GM23248 (cell line): ENCODE data around the gene CFAP58. TPM values are rescaled to one million over a fixed set of nuclear protein-coding genes. Genes with fewer than 3 reads are reported as not detected.

Source experiments
- DNase-seq: peaks from one replicate; pipeline ENCODE4 v3.0.0-alpha.2; 2015
- H2AFZ ChIP-seq: fragments of 200-600 bp; sonication (generic); 2 replicates; pipeline ENCODE4 v1.6.1; 2016; ENCODE audit warnings: antibody characterized with exemption
- H3F3A ChIP-seq: fragments of 200-600 bp; sonication (generic); 2 replicates; pipeline ENCODE4 v1.6.1; 2016; ENCODE audit warnings: mild to moderate bottlenecking, antibody characterized with exemption, mixed run types; ENCODE audit not compliant: insufficient read depth
- H3K27ac ChIP-seq: fragments of 200-600 bp; sonication (generic); 2 replicates; pipeline ENCODE4 v1.5.1; 2016; ENCODE audit warnings: mild to moderate bottlenecking
- H3K27me3 ChIP-seq: fragments of 200-600 bp; sonication (generic); replicated peaks from 2 replicates; pipeline ENCODE4 v1.6.1; 2016; ENCODE audit warnings: mild to moderate bottlenecking; ENCODE audit not compliant: insufficient read depth
- H3K36me3 ChIP-seq: fragments of 200-600 bp; sonication (generic); 2 replicates; pipeline ENCODE4 v1.6.1; 2016; ENCODE audit warnings: low read depth, mild to moderate bottlenecking
- H3K4me1 ChIP-seq: fragments of 200-600 bp; sonication (generic); 2 replicates; pipeline ENCODE4 v1.6.1; 2016; ENCODE audit warnings: mild to moderate bottlenecking; ENCODE audit not compliant: insufficient read depth
- H3K4me2 ChIP-seq: fragments of 200-600 bp; sonication (generic); one replicate; pipeline ENCODE4 v1.6.1; 2016; ENCODE audit warnings: mild to moderate bottlenecking; ENCODE audit not compliant: unreplicated experiment
- H3K4me3 ChIP-seq: fragments of 200-600 bp; sonication (generic); 2 replicates; pipeline ENCODE4 v1.5.1; 2016; ENCODE audit warnings: mild to moderate bottlenecking
- H3K79me2 ChIP-seq: fragments of 200-600 bp; sonication (generic); 2 replicates; pipeline ENCODE4 v1.6.1; 2016; ENCODE audit warnings: mild to moderate bottlenecking; ENCODE audit not compliant: insufficient read depth
- H3K9ac ChIP-seq: fragments of 200-600 bp; sonication (generic); 2 replicates; pipeline ENCODE4 v1.6.1; 2016; ENCODE audit warnings: mild to moderate bottlenecking
- H3K9me2 ChIP-seq: fragments of 200-600 bp; sonication (generic); 2 replicates; pipeline ENCODE4 v1.6.1; 2016; ENCODE audit warnings: mixed run types, mild to moderate bottlenecking, moderate library complexity; ENCODE audit not compliant: insufficient read depth
- H3K9me3 ChIP-seq: fragments of 200-600 bp; sonication (generic); one replicate; pipeline ENCODE4 v1.6.1; 2017; ENCODE audit warnings: low read depth
- H4K20me1 ChIP-seq: fragments of 200-600 bp; sonication (generic); 2 replicates; pipeline ENCODE4 v1.6.0; 2016; ENCODE audit not compliant: insufficient read depth
- EZH2 ChIP-seq: fragments of 200-600 bp; sonication (generic); IDR thresholded peaks from 2 replicates; pipeline ENCODE4 v1.6.1; 2018; ENCODE audit warnings: antibody characterized with exemption, mild to moderate bottlenecking; ENCODE audit not compliant: insufficient read depth, poor library complexity, severe bottlenecking
- EZH2phosphoT487 ChIP-seq: fragments of 200-600 bp; sonication (generic); IDR thresholded peaks from 2 replicates; pipeline ENCODE4 v1.6.1; 2018; ENCODE audit warnings: antibody characterized with exemption, moderate library complexity, mild to moderate bottlenecking, low read depth; ENCODE audit not compliant: insufficient read depth
- WGBS, 2 experiments: methylation state at CpG; one replicate each; pipeline ENCODE4 v1.1.6; 2015 to 2017; ENCODE audit warnings: low lambda C conversion rate in 2 of 2, low coverage in 1 of 2; ENCODE audit errors: missing lambda C conversion rate in 2 of 2; 5-methylcytosine and 5-hydroxymethylcytosine counted together
- in situ Hi-C: fragments of 300-500 bp; cut with MboI; formaldehyde crosslinking; loops from 2 replicates; pipeline ENCODE4 v1.15.0; 2020
- polyA plus RNA-seq: library from polyadenylated mRNA; unstranded; fragments of >200 nt; fragmentation: Nextera tagmentation; extraction: Ambion mirVana; gene quantifications from 2 replicates; pipeline ENCODE4 v1.2.1, GENCODE V29; 2016
- total RNA-seq: library from RNA; depleted of rRNA; stranded (reverse); fragments of >200 nt; shearing (Covaris generic); gene quantifications from 2 replicates; pipeline ENCODE4 v1.2.3, GENCODE V29; 2014

The CFAP58 gene
- total and polyA plus RNA-seq, 2 experiments from 2014 or later, result 0.22 to 0.30 TPM

DNA sequence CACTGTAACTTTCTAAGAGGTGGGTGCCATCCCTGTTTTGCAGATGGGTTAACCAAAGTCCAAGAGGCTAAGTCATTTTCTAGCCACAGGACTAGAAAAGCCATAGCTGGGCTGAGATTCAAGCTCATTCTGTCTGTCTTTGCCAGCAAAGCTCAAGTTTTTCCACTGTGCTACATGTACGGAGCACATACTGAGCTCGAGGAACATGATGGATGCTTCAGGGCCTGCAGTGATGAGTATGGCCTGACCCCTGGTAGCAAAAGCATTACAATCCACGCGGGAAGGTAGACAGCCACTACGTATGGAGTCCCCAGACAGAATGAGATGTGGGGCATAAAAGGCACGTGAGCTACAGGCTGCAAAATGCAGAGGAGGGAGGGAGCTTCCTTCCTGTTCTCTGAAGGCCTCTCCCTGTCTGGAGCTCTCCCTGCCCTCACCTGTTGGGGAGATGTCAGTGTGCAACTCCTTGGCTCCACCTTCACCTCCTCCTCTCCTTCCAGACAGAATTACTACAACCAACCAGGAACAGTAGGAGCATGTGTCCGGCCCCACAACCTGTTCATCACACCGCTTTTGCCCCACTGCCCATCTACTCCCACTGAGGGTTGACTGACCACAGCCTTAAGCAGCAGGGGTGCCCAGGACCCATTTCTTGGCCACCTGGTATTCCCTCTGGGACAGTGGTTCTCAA lies 31.8 kb upstream of the CFAP58 start:
- no peak for DNase-seq
- Histone ChIP-seq H3K9me2 (no peaks in the 10 kb centered on the region), H3K4me2 (no peak overlapping the region), H4K20me1 (no peaks in the 10 kb centered on the region), H3K4me3 (no peak overlapping the region), H3F3A (peaks cover 16% of the 10 kb centered on the region), H3K27me3 (no peaks in the 10 kb centered on the region), H3K36me3 (peaks cover 5% of the 10 kb centered on the region; the same call in 1 of the 2 replicates), H3K79me2 (peaks cover 100% of the 10 kb centered on the region), H3K9me3 (no peaks in the 10 kb centered on the region), H3K27ac (no peak overlapping the region), H2AFZ (no peak overlapping the region), H3K4me1 (peaks cover 26% of the 10 kb centered on the region), H3K9ac (no peak overlapping the region)
- in situ Hi-C loops, result no loop called here
- WGBS, 2 experiments, result 94 to 96% methylated on average over 8 of the region's 8 CpGs
- TF ChIP-seq EZH2phosphoT487 (no peak), EZH2 (no peak)

DNA sequence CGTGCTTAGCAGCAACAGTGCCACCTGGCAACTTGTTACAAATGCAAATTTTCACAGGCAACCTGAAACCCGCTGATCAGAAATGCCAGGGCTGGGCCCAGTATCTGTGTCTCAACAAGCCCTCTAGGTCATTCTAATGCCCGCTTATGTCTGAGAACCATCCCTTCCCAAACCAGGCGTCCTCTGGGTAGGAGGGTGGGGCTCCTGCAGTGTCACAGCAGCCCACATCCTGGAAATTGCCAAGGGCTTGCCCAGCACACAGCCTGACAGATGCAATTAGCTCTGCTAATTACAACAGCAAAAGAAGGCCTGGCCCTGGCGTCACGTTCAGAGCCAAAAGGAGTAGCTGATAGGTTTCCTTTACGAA lies 31.2 kb upstream of the CFAP58 start:
- peaks cover 100% of the 10 kb centered on the region for H3K79me2 ChIP-seq
- in situ Hi-C loops, result no loop called here
- TF ChIP-seq EZH2phosphoT487, result no peak
- TF ChIP-seq EZH2, result no peak
- WGBS, 2 experiments, result 91 to 94% methylated on average over 7 of the region's 7 CpGs
- DNase-seq, result no peak
- no peak overlapping the region for H3K27ac ChIP-seq
- H3K9ac ChIP-seq, result no peak overlapping the region
- no peak overlapping the region for H3K4me2 ChIP-seq
- H3K27me3 ChIP-seq, result no peaks in the 10 kb centered on the region
- H4K20me1 ChIP-seq, result no peaks in the 10 kb centered on the region
- no peaks in the 10 kb centered on the region for H3K9me2 ChIP-seq
- no peak overlapping the region for H2AFZ ChIP-seq
- no peaks in the 10 kb centered on the region for H3K9me3 ChIP-seq
- peaks cover 26% of the 10 kb centered on the region for H3K4me1 ChIP-seq
- peaks cover 18% of the 10 kb centered on the region for H3F3A ChIP-seq
- peaks cover 5% of the 10 kb centered on the region; the same call in 1 of the 2 replicates for H3K36me3 ChIP-seq
- no peak overlapping the region for H3K4me3 ChIP-seq

DNA sequence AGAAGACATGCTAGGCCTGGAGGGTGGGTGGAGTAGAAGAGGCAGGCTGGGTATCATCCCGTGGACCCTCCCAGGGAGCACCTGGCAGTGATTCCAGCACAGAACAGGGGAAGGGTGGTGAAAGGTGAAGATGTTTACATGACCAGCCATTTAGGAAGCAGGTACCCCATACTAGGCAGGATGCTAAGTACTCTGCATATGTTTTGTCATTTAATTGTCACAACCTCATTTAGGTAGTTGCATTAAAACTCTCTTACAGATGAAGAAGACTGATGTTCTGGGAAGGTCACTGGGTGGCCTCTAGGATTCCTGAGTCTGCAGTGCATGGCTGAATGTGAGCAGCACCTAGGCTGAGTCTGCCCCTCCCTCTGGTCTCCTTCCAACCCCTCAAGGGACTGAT lies 30.5 kb upstream of the CFAP58 start:
- TF ChIP-seq EZH2 (no peak), EZH2phosphoT487 (no peak)
- Histone ChIP-seq H3K27me3 (no peaks in the 10 kb centered on the region), H3K36me3 (peaks cover 5% of the 10 kb centered on the region; the same call in 1 of the 2 replicates), H3K9me3 (no peaks in the 10 kb centered on the region), H3K4me2 (no peak overlapping the region), H3K4me1 (peaks cover 26% of the 10 kb centered on the region), H3K27ac (no peak overlapping the region), H3K4me3 (no peak overlapping the region), H3F3A (peaks cover 24% of the 10 kb centered on the region), H3K79me2 (peaks cover 100% of the 10 kb centered on the region), H3K9ac (no peak overlapping the region), H3K9me2 (no peaks in the 10 kb centered on the region), H4K20me1 (no peaks in the 10 kb centered on the region), H2AFZ (no peak overlapping the region)
- in situ Hi-C loops, result no loop called here
- 94 to 96% methylated on average over 1 of the region's 1 CpG for WGBS, 2 experiments
- DNase-seq, result no peak

DNA sequence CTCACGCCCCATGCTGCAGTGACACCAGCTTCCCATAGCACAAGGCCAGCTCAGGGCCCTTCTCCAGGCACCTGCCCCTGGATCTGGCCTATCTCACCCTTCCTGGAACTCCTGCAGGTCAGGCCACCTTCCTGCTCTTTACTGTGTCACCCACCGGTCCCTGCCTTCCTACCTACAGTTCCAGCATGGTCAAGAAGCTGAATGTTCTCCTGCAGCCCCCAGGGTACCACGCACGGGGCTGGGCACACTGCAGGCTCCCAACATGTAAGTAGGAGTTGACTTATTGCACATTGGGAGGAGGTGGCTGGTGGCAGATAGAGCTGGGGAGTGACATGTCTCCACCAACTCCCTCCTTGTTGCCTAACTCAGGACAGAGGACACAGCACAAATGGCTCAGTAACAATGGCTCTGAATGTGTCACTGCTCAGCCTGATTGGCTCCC lies 29.9 kb upstream of the CFAP58 start:
- Histone ChIP-seq H3F3A (peaks cover 27% of the 10 kb centered on the region), H3K9me2 (no peaks in the 10 kb centered on the region), H3K9me3 (no peaks in the 10 kb centered on the region), H3K36me3 (peaks cover 5% of the 10 kb centered on the region; the same call in 1 of the 2 replicates), H3K27me3 (no peaks in the 10 kb centered on the region), H3K4me1 (peaks cover 32% of the 10 kb centered on the region), H3K4me3 (no peak overlapping the region), H3K27ac (no peak overlapping the region), H3K9ac (no peak overlapping the region), H2AFZ (no peak overlapping the region), H3K79me2 (peaks cover 93% of the 10 kb centered on the region), H4K20me1 (no peaks in the 10 kb centered on the region), H3K4me2 (no peak overlapping the region)
- in situ Hi-C loops, result no loop called here
- DNase-seq, result no peak
- TF ChIP-seq EZH2 (no peak), EZH2phosphoT487 (no peak)
- WGBS, 2 experiments, result 99% methylated on average over 4 of the region's 4 CpGs
